ENCODE measurements around the gene RBBP8. TPM values are rescaled to one million over a fixed set of nuclear protein-coding genes. Genes with fewer than 3 reads are reported as not detected.

RBBP8 gene
- total RNA-seq, 6 experiments from 2014 or later, result 13.9 to 27.0 (median 25.2) TPM

DNA sequence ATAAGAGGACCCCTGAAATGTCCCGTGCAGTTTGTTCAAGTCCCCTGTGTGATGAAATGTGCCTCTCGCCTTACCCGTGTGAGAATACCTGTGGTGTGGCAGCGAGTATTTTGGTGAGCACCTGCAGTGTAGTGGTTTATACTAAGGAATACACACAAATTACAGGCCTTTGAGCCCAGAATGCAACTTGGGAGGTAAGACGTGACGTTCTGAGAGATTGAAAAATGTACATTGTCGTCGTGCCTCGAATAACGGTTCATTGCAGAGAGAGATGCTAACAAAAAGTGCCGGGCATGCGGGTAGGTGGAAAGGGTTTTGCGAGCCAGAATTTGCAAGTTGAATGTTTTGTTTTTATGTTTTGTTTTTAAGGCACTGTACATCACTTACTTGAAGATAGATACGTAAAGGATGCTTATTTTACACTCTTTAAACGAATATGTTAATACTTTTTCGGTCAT, 867 bp downstream of the RBBP8 start:
- no peak for DNase-seq
- TF ChIP-seq, protein P1, sequence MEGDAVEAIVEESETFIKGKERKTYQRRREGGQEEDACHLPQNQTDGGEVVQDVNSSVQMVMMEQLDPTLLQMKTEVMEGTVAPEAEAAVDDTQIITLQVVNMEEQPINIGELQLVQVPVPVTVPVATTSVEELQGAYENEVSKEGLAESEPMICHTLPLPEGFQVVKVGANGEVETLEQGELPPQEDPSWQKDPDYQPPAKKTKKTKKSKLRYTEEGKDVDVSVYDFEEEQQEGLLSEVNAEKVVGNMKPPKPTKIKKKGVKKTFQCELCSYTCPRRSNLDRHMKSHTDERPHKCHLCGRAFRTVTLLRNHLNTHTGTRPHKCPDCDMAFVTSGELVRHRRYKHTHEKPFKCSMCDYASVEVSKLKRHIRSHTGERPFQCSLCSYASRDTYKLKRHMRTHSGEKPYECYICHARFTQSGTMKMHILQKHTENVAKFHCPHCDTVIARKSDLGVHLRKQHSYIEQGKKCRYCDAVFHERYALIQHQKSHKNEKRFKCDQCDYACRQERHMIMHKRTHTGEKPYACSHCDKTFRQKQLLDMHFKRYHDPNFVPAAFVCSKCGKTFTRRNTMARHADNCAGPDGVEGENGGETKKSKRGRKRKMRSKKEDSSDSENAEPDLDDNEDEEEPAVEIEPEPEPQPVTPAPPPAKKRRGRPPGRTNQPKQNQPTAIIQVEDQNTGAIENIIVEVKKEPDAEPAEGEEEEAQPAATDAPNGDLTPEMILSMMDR (IDR thresholded peaks at IDR 0.05), result no peak
- no peaks in the 10 kb centered on the region for H3K9me3 Mint-ChIP-seq
- H3K27me3 Mint-ChIP-seq (ENCODE audit: insufficient read depth), result no peaks in the 10 kb centered on the region; the same call in 1 of the 2 replicates
- peak overlapping the region; percentile 97 for H3K4me3 Mint-ChIP-seq
- peaks cover 16% of the 10 kb centered on the region for H3K4me1 Mint-ChIP-seq (ENCODE audit: low read depth)
- no peaks in the 10 kb centered on the region for H3K36me3 Mint-ChIP-seq (ENCODE audit: low read depth)
- H3K27ac Mint-ChIP-seq, result peak overlapping the region; percentile 67

DNA sequence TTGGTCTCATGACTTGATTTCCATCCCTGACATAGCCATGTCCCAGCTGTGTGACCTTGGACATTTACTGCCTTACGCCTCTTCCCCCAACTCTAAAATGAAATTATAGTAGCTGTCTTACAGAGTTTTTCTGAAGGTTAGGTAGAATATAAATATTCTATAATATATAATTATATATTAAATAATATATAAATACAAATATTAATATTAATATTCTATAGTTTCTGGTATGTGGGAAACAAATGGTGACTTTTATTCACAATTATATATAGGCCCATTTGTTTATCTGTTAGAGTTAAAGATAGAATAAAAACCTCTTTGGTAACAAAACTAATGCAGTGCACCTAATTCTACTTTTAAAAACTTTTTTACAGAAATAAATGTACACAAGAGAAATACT, 1.7 kb downstream of the RBBP8 start:
- Mint-ChIP-seq H3K36me3 (ENCODE audit: low read depth) (no peaks in the 10 kb centered on the region), H3K4me3 (peak overlapping the region; percentile 97), H3K27me3 (ENCODE audit: insufficient read depth) (no peaks in the 10 kb centered on the region; the same call in 1 of the 2 replicates), H3K4me1 (ENCODE audit: low read depth) (peaks cover 16% of the 10 kb centered on the region), H3K27ac (no peak overlapping the region), H3K9me3 (no peaks in the 10 kb centered on the region)
- DNase-seq, result no peak
- TF ChIP-seq, protein P1 (IDR thresholded peaks at IDR 0.05), result no peak

DNA sequence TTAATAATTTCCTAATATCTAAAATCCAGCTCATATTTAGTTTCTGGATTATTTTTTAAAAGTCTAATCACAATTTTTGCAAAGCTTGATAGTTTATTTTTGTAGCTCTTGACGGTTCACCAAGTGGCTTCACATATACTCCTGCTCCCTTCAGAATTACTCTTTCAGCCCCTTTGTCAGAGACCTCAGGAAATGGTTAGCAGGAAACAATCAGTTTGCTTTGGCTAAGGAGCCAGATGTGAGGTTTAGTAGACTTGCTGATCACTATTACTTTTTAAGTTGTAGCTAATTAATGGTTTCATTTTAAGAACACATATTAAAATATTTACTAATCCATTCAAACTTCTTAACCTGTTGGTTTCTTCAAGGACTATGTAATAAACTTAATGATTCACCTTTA, 2.3 kb downstream of the RBBP8 start:
- Mint-ChIP-seq H3K4me3 (no peak overlapping the region), H3K36me3 (ENCODE audit: low read depth) (no peaks in the 10 kb centered on the region), H3K4me1 (ENCODE audit: low read depth) (peaks cover 16% of the 10 kb centered on the region), H3K27me3 (ENCODE audit: insufficient read depth) (no peaks in the 10 kb centered on the region; the same call in 1 of the 2 replicates), H3K9me3 (no peaks in the 10 kb centered on the region), H3K27ac (no peak overlapping the region)
- TF ChIP-seq, protein P1 (IDR thresholded peaks at IDR 0.05), result no peak
- no peak for DNase-seq

DNA sequence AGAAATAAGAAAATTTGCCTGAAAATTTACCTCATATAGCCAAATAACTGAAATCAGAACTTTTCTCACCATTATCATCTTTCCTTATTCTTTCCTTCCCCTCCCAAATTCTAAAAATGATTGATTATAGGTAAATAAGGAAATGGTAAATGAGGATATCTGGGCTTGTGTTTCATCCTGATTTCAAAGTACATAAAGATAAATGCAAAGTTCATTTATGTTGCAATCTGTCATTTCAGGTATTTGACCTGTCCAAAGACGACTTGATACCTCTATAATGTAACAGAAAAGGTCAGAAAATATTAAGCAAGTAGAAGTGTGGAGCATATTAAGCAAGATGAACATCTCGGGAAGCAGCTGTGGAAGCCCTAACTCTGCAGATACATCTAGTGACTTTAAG, 3.4 kb downstream of the RBBP8 start:
- no peaks in the 10 kb centered on the region; the same call in 1 of the 2 replicates for H3K27me3 Mint-ChIP-seq (ENCODE audit: insufficient read depth)
- H3K4me3 Mint-ChIP-seq, result no peak overlapping the region
- no peaks in the 10 kb centered on the region for H3K9me3 Mint-ChIP-seq
- H3K27ac Mint-ChIP-seq, result no peak overlapping the region
- DNase-seq, result no peak
- H3K36me3 Mint-ChIP-seq (ENCODE audit: low read depth), result no peaks in the 10 kb centered on the region
- TF ChIP-seq, protein P1 (IDR thresholded peaks at IDR 0.05), result no peak
- peaks cover 16% of the 10 kb centered on the region for H3K4me1 Mint-ChIP-seq (ENCODE audit: low read depth)

DNA sequence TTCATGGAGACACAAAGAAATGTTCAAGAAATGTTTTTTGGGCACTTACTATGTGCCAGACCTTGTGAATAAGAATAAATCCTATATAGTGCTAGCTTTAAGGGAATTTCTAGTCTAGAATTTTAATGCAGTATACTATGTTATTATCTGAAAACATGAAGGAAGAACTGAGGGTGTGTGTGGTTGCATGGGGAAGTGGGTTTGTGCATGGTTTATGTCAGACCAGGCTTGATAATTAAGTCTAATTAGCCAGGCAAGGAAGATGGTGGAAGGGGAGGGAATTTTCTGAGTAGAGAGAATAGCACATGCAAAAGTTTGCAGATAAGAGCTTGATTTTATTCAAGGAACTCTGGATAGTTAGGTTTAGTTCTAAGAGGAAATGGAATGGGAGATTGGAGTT, 6.5 kb downstream of the RBBP8 start:
- no peaks in the 10 kb centered on the region for H3K36me3 Mint-ChIP-seq (ENCODE audit: low read depth)
- no peaks in the 10 kb centered on the region for H3K27me3 Mint-ChIP-seq (ENCODE audit: insufficient read depth)
- no peak for DNase-seq
- TF ChIP-seq, protein P1 (IDR thresholded peaks at IDR 0.05), result no peak
- H3K4me1 Mint-ChIP-seq (ENCODE audit: low read depth), result peaks cover under 1% of the 10 kb centered on the region; the same call in 1 of the 2 replicates
- no peak overlapping the region for H3K4me3 Mint-ChIP-seq
- H3K9me3 Mint-ChIP-seq, result no peaks in the 10 kb centered on the region
- H3K27ac Mint-ChIP-seq, result no peak overlapping the region

DNA sequence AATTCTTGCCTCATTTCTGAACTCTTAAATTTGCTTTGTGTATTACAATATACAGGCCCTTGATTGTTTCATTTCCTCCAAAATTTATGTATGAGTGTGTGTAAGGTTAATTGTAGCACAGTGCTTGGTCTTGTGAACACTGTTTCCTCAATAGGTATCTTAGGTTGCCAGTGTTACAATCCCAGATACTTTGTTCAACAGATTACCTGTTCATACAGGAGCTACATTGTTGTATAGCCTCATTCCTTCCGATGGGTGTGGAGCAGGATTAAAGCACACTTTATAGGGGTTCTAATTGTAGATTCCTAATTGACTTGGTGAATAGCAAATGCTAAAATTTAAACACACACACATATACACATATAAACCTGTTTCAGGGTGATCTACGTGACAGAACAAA, 10.7 kb downstream of the RBBP8 start:
- Mint-ChIP-seq H3K36me3 (ENCODE audit: low read depth) (no peaks in the 10 kb centered on the region), H3K4me1 (ENCODE audit: low read depth) (peaks cover 17% of the 10 kb centered on the region), H3K27me3 (ENCODE audit: insufficient read depth) (no peaks in the 10 kb centered on the region), H3K9me3 (no peaks in the 10 kb centered on the region), H3K27ac (no peak overlapping the region), H3K4me3 (no peak overlapping the region)
- TF ChIP-seq, protein P1 (IDR thresholded peaks at IDR 0.05), result no peak
- DNase-seq, result no peak
